ENCODE data around the gene PTPRM.

DNA sequence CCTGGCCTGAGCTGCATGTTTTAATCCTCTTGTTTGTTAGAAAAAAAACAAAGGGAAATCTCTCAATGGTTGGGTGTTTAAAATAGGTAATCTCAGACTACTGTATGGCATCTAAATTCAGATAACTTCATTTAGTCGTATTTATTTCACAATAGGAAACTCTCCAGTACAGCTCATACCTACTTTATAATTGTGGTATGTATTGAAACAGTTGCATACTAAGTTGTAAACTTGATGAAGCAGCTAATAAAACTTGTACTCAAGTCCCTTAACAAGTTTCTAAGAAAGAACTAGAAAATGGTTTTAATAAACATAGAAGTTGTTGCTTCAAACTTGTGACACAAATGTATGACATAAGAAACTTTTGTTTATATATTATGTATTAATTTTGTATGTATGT is 334.5 kb downstream of the PTPRM start:
- TF ChIP-seq, protein P1, sequence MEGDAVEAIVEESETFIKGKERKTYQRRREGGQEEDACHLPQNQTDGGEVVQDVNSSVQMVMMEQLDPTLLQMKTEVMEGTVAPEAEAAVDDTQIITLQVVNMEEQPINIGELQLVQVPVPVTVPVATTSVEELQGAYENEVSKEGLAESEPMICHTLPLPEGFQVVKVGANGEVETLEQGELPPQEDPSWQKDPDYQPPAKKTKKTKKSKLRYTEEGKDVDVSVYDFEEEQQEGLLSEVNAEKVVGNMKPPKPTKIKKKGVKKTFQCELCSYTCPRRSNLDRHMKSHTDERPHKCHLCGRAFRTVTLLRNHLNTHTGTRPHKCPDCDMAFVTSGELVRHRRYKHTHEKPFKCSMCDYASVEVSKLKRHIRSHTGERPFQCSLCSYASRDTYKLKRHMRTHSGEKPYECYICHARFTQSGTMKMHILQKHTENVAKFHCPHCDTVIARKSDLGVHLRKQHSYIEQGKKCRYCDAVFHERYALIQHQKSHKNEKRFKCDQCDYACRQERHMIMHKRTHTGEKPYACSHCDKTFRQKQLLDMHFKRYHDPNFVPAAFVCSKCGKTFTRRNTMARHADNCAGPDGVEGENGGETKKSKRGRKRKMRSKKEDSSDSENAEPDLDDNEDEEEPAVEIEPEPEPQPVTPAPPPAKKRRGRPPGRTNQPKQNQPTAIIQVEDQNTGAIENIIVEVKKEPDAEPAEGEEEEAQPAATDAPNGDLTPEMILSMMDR (IDR thresholded peaks at IDR 0.05; ENCODE audit: borderline replicate concordance, extremely low read depth, low read length, poor library complexity, severe bottlenecking): no peak
- TF ChIP-seq EZH2 (IDR thresholded peaks at IDR 0.05; ENCODE audit: borderline replicate concordance, low read depth, low read length, severe bottlenecking): no peak

Measured in DND-41 (cell line).